ENCODE data around the gene CRPPA.

- TF ChIP-seq POLR2A (IDR thresholded peaks at IDR 0.05) (no peak), CTCF (IDR thresholded peaks at IDR 0.05) (no peak)
Observed at GRCh38 chr7:16399916-16400892, 21.1 kb downstream of the CRPPA start.
